DND-41 (cell line): ENCODE measurements around the gene MRPS27.

Source experiments
- ATAC-seq: fragments of 200-7000 bp; cut with Tn5 transposase; 3 replicates; pipeline ENCODE4 v1.9.1; 2021; ENCODE audit warnings: low read depth; ENCODE audit not compliant: insufficient read depth
- DNase-seq: peaks from one replicate; pipeline ENCODE4 v3.0.0-alpha.2; 2020
- H2AFZ ChIP-seq: 2 replicates; pipeline ENCODE4 v1.6.0; 2012; ENCODE audit warnings: low read depth, low read length
- H3K27ac ChIP-seq: 2 replicates; pipeline ENCODE4 v1.5.1; 2012; ENCODE audit warnings: low read length, inconsistent platforms
- H3K27me3 ChIP-seq: fragments of 200-600 bp; sonication (generic); 2 replicates; pipeline ENCODE4 v1.6.0; 2012; ENCODE audit warnings: low read length, mild to moderate bottlenecking, inconsistent platforms; ENCODE audit not compliant: insufficient read depth, poor library complexity
- H3K36me3 ChIP-seq: 2 replicates; pipeline ENCODE4 v1.5.1; 2012; ENCODE audit warnings: low read length, inconsistent platforms; ENCODE audit not compliant: insufficient read depth
- H3K4me1 ChIP-seq: 2 replicates; pipeline ENCODE4 v1.5.1; 2012; ENCODE audit warnings: mild to moderate bottlenecking, low read length; ENCODE audit not compliant: insufficient read depth
- H3K4me2 ChIP-seq: 2 replicates; pipeline ENCODE4 v1.6.0; 2012; ENCODE audit warnings: mild to moderate bottlenecking, moderate library complexity, low read length, inconsistent platforms; ENCODE audit not compliant: insufficient read depth
- H3K4me3 ChIP-seq, 2 experiments: fragments of 200-600 bp in 1 of 2; shearing (Covaris generic) in 1 of 2; 2 replicates each; pipeline ENCODE4 v1.5.1; 2012 to 2016; ENCODE audit warnings: inconsistent platforms in 2 of 2, low read length in 2 of 2, mild to moderate bottlenecking in 2 of 2, low read depth in 1 of 2, moderate library complexity in 1 of 2
- H3K79me2 ChIP-seq: 2 replicates; pipeline ENCODE4 v1.6.0; 2012; ENCODE audit warnings: low read length, inconsistent platforms; ENCODE audit not compliant: insufficient read depth
- H3K9ac ChIP-seq: 2 replicates; pipeline ENCODE4 v1.6.0; 2012; ENCODE audit warnings: low read depth, mild to moderate bottlenecking, inconsistent platforms, low read length, moderate library complexity
- H3K9me3 ChIP-seq: 2 replicates; pipeline ENCODE4 v1.5.1; 2012; ENCODE audit warnings: low read length, moderate library complexity, mild to moderate bottlenecking, inconsistent platforms; ENCODE audit not compliant: insufficient read depth, severe bottlenecking
- H4K20me1 ChIP-seq: 2 replicates; pipeline ENCODE4 v1.6.0; 2012; ENCODE audit warnings: low read length; ENCODE audit not compliant: insufficient read depth
- CTCF ChIP-seq: IDR thresholded peaks from 2 replicates; pipeline ENCODE4 v1.5.1; 2012; ENCODE audit warnings: borderline replicate concordance, low read length, moderate library complexity, mild to moderate bottlenecking; ENCODE audit not compliant: poor library complexity, severe bottlenecking; ENCODE audit errors: extremely low read depth
- EZH2 ChIP-seq: IDR thresholded peaks from 3 replicates; pipeline ENCODE4 v1.6.1; 2012; ENCODE audit warnings: borderline replicate concordance, low read depth, mild to moderate bottlenecking, moderate library complexity, low read length, inconsistent platforms; ENCODE audit not compliant: severe bottlenecking

MRPS27 gene

GRCh38 chr5:72307573-72307967, 12.5 kb downstream of the MRPS27 start:
- H3K79me2 ChIP-seq: peaks cover 59% of the 10 kb centered on the region
- peaks cover 38% of the 10 kb centered on the region for H3K36me3 ChIP-seq
- peak overlapping the region; percentile 79 to 88 for H3K4me3 ChIP-seq
- H3K4me1 ChIP-seq: peaks cover 28% of the 10 kb centered on the region
- H3K9ac ChIP-seq: peak overlapping the region; percentile 96
- no peaks in the 10 kb centered on the region for H3K27me3 ChIP-seq
- ATAC-seq (no peak), DNase-seq (no peak)
- no peak for TF ChIP-seq CTCF
- TF ChIP-seq EZH2: no peak
- H4K20me1 ChIP-seq: peaks cover 6% of the 10 kb centered on the region; the same call in 1 of the 2 replicates
- H3K9me3 ChIP-seq: no peaks in the 10 kb centered on the region
- H3K27ac ChIP-seq: peak overlapping the region; percentile 94
- peak overlapping the region; percentile 93 for H2AFZ ChIP-seq
- peak overlapping the region; percentile 72 for H3K4me2 ChIP-seq

- Histone ChIP-seq H3K27me3 (no peaks in the 10 kb centered on the region), H2AFZ (no peak overlapping the region), H3K4me2 (no peak overlapping the region), H3K9ac (no peak overlapping the region), H3K79me2 (peaks cover 76% of the 10 kb centered on the region), H3K4me3 (no peak overlapping the region), H3K36me3 (peaks cover 26% of the 10 kb centered on the region), H3K27ac (no peak overlapping the region), H3K4me1 (peaks cover 28% of the 10 kb centered on the region), H3K9me3 (no peaks in the 10 kb centered on the region), H4K20me1 (peaks cover 11% of the 10 kb centered on the region; the same call in 1 of the 2 replicates)
- DNase-seq (no peak), ATAC-seq (no peak)
- TF ChIP-seq CTCF: no peak
- TF ChIP-seq EZH2: no peak
Observed at GRCh38 chr5:72305194-72306142, 14.6 kb downstream of the MRPS27 start.

- no peak overlapping the region for H3K27ac ChIP-seq
- no peaks in the 10 kb centered on the region for H3K27me3 ChIP-seq
- peaks cover 85% of the 10 kb centered on the region for H3K79me2 ChIP-seq
- H2AFZ ChIP-seq: no peak overlapping the region
- peaks cover 11% of the 10 kb centered on the region; the same call in 1 of the 2 replicates for H4K20me1 ChIP-seq
- peaks cover 21% of the 10 kb centered on the region for H3K36me3 ChIP-seq
- peaks cover 10% of the 10 kb centered on the region for H3K4me1 ChIP-seq
- no peak overlapping the region for H3K9ac ChIP-seq
- no peak overlapping the region for H3K4me2 ChIP-seq
- no peak overlapping the region for H3K4me3 ChIP-seq
- H3K9me3 ChIP-seq: no peaks in the 10 kb centered on the region
- DNase-seq (no peak), ATAC-seq (no peak)
- TF ChIP-seq EZH2 (no peak), CTCF (no peak)
Observed at GRCh38 chr5:72302171-72302570, 17.9 kb downstream of the MRPS27 start.
